Uterus (tissue), 4 donors: ENCODE data around the gene CLEC4F. TPM values are rescaled to one million over a fixed set of nuclear protein-coding genes. Genes with fewer than 3 reads are reported as not detected.

ENCODE experiments used
- DNase-seq, 2 donors: peaks; one replicate each; pipeline ENCODE4 v3.0.0-alpha.2; 2019 to 2020
- H3K27ac ChIP-seq, 2 donors: fragments of 200-600 bp; sonication (generic); 1 replicate in 1 of 2; 2 replicates in 1 of 2; pipeline ENCODE4 v1.5.1; 2016 to 2018
- H3K27me3 ChIP-seq, 2 donors: fragments of 200-600 bp; sonication (generic); one replicate each; pipeline ENCODE4 v1.5.1; 2018 to 2019; ENCODE audit warnings: control low read depth in 1 of 2
- H3K36me3 ChIP-seq, 2 donors: fragments of 200-600 bp; sonication (generic); one replicate each; pipeline ENCODE4 v1.5.1; 2019; ENCODE audit warnings: control low read depth in 1 of 2
- H3K4me1 ChIP-seq, 2 donors: fragments of 200-600 bp; sonication (generic); one replicate each; pipeline ENCODE4 v1.5.1; 2018 to 2019; ENCODE audit warnings: control low read depth in 1 of 2
- H3K4me3 ChIP-seq, 2 donors: fragments of 200-600 bp; sonication (generic); 1 replicate in 1 of 2; 2 replicates in 1 of 2; pipeline ENCODE4 v1.5.1; 2018 to 2019; ENCODE audit warnings: mild to moderate bottlenecking in 1 of 2
- H3K9me3 ChIP-seq, 2 donors: fragments of 200-600 bp; sonication (generic); one replicate each; pipeline ENCODE4 v1.5.1; 2019; ENCODE audit warnings: control low read depth in 1 of 2
- POLR2A ChIP-seq, 2 donors: fragments of 450-650 bp; IDR thresholded peaks; one replicate each; pipeline ENCODE4 v1.6.1; 2016; ENCODE audit warnings: antibody characterized with exemption in 2 of 2, mild to moderate bottlenecking in 1 of 2, moderate library complexity in 1 of 2
- intact Hi-C: fragments of 100-400 bp; cut with DNase I; formaldehyde crosslinking; loops from one replicate; pipeline ENCODE4 v1.15.1; 2023; ENCODE audit warnings: low total_unique reads
- total RNA-seq, 4 donors: library from RNA; depleted of rRNA in 3 of 4; stranded (reverse); fragments of >200 nt in 3 of 4; gene quantifications; one replicate each; pipeline versions ENCODE4 v1.1.0 to v1.2.4, GENCODE V29; 2014 to 2023
- TF ChIP-seq, protein P1 (sequence below), 4 experiments: fragments of 200-600 bp in 2 of 4; fragments of 450-650 bp in 2 of 4; sonication (generic) in 2 of 4; IDR thresholded peaks; one replicate each; pipeline ENCODE4 v1.5.1; 2016 to 2019; ENCODE audit warnings: antibody characterized with exemption in 4 of 4, mild to moderate bottlenecking in 2 of 4, moderate library complexity in 1 of 4
- donor health status: DM: yes; HTN: yes; CAD: no.

CLEC4F gene
- total RNA-seq, 4 donors from 2014 or later = 2.4 to 5.0 (median 2.6) TPM; not detected in 1

DNA sequence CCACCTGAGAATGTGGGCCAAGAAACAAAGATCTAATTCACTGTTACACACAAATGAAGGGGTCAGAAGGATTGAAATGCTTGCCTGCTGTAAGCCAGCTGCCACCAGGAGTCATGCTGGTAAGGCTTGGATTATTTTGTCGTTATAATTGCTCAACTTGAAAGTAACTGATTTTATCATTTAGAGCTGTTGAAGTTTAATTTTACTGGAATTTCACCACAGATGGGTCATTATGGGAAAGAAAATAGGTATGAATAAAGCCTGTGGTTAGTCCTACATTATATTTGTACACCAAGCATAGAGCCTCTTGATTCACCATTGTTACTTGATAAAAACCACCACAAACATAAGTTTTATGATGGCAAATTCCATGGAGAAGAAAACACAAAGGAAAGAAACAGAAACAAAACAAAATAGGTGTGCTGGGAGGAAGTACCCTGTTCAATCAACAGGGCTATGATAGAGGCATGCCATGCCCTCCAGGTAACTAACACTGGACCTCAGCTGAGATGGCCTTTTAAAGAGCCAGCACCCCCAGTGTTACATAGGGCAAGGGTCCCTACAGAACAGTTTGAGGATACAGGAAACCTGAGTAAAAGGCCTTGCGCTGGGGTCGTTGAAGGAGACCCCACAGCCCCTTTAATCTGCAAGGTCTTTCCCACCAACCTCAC is 3.0 kb downstream of the CLEC4F start:
- DNase-seq = no peak
- no peaks in the 10 kb centered on the region for H3K36me3 ChIP-seq
- no peaks in the 10 kb centered on the region for H3K27me3 ChIP-seq
- no peaks in the 10 kb centered on the region for H3K9me3 ChIP-seq
- no peak overlapping the region for H3K27ac ChIP-seq
- no peaks in the 10 kb centered on the region for H3K4me1 ChIP-seq
- TF ChIP-seq POLR2A (IDR thresholded peaks at IDR 0.05) = no peak
- TF ChIP-seq, protein P1, sequence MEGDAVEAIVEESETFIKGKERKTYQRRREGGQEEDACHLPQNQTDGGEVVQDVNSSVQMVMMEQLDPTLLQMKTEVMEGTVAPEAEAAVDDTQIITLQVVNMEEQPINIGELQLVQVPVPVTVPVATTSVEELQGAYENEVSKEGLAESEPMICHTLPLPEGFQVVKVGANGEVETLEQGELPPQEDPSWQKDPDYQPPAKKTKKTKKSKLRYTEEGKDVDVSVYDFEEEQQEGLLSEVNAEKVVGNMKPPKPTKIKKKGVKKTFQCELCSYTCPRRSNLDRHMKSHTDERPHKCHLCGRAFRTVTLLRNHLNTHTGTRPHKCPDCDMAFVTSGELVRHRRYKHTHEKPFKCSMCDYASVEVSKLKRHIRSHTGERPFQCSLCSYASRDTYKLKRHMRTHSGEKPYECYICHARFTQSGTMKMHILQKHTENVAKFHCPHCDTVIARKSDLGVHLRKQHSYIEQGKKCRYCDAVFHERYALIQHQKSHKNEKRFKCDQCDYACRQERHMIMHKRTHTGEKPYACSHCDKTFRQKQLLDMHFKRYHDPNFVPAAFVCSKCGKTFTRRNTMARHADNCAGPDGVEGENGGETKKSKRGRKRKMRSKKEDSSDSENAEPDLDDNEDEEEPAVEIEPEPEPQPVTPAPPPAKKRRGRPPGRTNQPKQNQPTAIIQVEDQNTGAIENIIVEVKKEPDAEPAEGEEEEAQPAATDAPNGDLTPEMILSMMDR (IDR thresholded peaks at IDR 0.05) = no peak
- intact Hi-C loops = no loop called here
- H3K4me3 ChIP-seq = no peak overlapping the region

DNA sequence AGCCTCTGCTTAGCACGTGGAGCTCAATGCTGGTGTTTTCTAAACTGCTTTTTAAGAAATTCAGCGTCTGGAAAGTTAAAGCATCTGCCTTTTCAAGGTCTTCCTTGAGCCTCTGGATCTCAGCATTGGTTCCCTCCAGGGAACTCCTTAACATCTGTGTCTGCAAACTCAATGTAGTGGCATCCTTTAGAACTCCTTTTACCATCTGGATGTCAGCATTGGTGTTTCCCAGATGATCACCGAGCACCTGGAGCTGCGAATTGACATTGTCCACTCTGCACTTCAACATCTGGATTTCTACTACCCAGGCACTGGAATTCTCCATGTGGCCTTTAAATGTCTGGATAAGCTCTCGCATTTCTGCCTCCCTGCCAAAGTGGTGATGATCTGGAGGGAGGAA is 3.7 kb downstream of the CLEC4F start:
- Histone ChIP-seq H3K27me3 (no peaks in the 10 kb centered on the region), H3K27ac (no peak overlapping the region), H3K4me1 (no peaks in the 10 kb centered on the region), H3K9me3 (no peaks in the 10 kb centered on the region), H3K36me3 (no peaks in the 10 kb centered on the region), H3K4me3 (no peak overlapping the region)
- intact Hi-C loops = no loop called here
- no peak for DNase-seq
- TF ChIP-seq, protein P1 (IDR thresholded peaks at IDR 0.05) = no peak
- no peak for TF ChIP-seq POLR2A (IDR thresholded peaks at IDR 0.05)

DNA sequence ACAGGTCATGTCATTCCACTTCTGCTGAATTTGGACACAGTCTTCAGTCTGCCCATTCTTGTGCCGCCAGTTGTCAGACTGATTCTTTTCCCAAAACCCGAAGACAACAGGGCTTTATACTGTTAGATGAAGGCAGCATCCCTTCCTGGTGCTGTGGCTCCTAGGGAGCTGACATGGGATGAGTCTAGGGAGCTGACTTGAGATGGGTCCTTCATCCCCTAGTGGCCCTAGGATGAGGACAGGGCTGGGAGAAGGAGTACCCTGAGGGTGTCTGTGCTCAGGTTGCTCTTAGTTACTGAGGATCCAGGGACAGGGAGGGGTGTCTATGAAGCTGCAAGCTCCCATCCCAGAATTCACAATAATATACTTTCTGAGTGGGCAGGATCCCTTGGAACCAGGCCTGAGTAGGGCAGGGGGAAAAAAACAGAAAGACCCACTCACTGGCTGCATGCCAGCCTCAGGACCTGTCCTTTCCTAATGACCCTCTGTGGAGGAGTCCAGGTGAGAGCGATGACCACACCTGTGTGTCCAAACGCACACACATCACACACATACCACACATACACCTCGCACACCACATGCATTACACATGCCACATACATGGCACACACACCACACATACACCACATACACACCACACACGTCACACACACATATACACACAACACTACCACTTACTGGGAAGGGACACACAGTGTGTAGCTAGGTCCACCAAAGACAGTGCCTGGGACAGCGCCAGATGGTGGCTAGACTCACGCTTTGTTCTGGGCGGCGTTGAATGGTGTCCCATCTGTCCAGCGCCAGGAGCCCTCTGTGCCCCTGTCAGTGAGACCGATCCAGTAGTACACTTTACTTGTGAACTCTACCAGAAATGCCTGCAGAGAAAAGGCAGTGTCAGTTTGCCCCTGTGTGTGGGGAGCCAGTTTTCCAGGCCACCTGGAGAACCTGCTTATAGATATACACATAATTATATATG is 11.1 kb downstream of the CLEC4F start:
- Histone ChIP-seq H3K4me1 (no peaks in the 10 kb centered on the region), H3K27ac (no peak overlapping the region), H3K27me3 (no peaks in the 10 kb centered on the region), H3K4me3 (no peak overlapping the region), H3K9me3 (no peaks in the 10 kb centered on the region), H3K36me3 (no peaks in the 10 kb centered on the region)
- no peak for TF ChIP-seq POLR2A (IDR thresholded peaks at IDR 0.05)
- TF ChIP-seq, protein P1 (IDR thresholded peaks at IDR 0.05) = no peak
- no peak for DNase-seq
- intact Hi-C loops = no loop called here

DNA sequence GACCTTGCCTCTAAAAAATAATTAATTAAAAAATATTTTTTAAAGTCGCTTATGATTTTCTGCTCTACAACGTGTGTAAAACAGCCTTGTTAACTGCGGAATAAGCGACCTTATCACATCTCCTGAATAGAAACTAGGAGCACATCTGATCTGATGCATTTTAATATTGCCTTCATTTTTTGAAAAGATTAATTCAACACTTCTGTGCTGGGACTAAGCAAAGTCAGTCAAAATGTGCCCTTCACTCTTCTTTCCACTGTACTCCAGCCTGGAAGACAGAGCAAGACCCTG is 12.6 kb downstream of the CLEC4F start:
- H3K27me3 ChIP-seq = no peaks in the 10 kb centered on the region
- no peaks in the 10 kb centered on the region for H3K4me1 ChIP-seq
- no peaks in the 10 kb centered on the region for H3K9me3 ChIP-seq
- H3K27ac ChIP-seq = no peak overlapping the region
- H3K4me3 ChIP-seq = no peak overlapping the region
- intact Hi-C loops = no loop called here
- no peak for TF ChIP-seq POLR2A (IDR thresholded peaks at IDR 0.05)
- TF ChIP-seq, protein P1 (IDR thresholded peaks at IDR 0.05) = no peak
- no peak for DNase-seq
- H3K36me3 ChIP-seq = no peaks in the 10 kb centered on the region
